ENCODE results near the gene EDAR. TPM values are rescaled to one million over a fixed set of nuclear protein-coding genes. Genes with fewer than 3 reads are reported as not detected.

The EDAR gene
- total and polyA plus RNA-seq, 2 of the 8 experiments (the other 6 are each of a cell fraction or from before 2014, with no cell fraction given), result not detected

GRCh38 chr2:108919571-108920373 is 69.2 kb downstream of the EDAR start (continued):
- TF ChIP-seq CTCF (IDR thresholded peaks at IDR 0.05; ENCODE audit: control extremely low read depth in 1 of 3, insufficient read depth in 1 of 3, low read depth in 1 of 3, low read length in 3 of 3) (no peak), JUND (IDR thresholded peaks at IDR 0.05; ENCODE audit: low read length) (no peak), YY1 (IDR thresholded peaks at IDR 0.05; ENCODE audit: low read depth, low read length) (no peak), TAF7 (optimal IDR thresholded peaks at IDR 0.05; ENCODE audit: borderline replicate concordance, low read depth, low read length) (no peak), KDM1A (IDR thresholded peaks at IDR 0.05; ENCODE audit: borderline replicate concordance, low read length) (no peak), SIX5 (IDR thresholded peaks at IDR 0.05; ENCODE audit: low read depth, low read length) (no peak), KDM5A (IDR thresholded peaks at IDR 0.05; ENCODE audit: low read length) (no peak), ASH2L (IDR thresholded peaks at IDR 0.05; ENCODE audit: low read length) (no peak), CBX5 (IDR thresholded peaks at IDR 0.05; ENCODE audit: low read depth, low read length) (no peak), HDAC6 (IDR thresholded peaks at IDR 0.05; ENCODE audit: low read depth, low read length) (no peak), SP1 (IDR thresholded peaks at IDR 0.05; ENCODE audit: low read depth, low read length) (no peak)

All from H1 (cell line).